ENCODE results near the gene OXSR1. TPM values are rescaled to one million over a fixed set of nuclear protein-coding genes. Genes with fewer than 3 reads are reported as not detected.

Gene OXSR1
- total and polyA plus RNA-seq, 8 donors = 7.0 to 49.9 (median 19.8) TPM

GRCh38 chr3:38264779-38265178 is 99.4 kb downstream of the OXSR1 start:
- 70 to 90% (median 77%) methylated on average over 1 of the region's 1 CpG for WGBS, 5 donors
- DNase-seq = no peak
- no peak overlapping the region for H3K27ac ChIP-seq
- H3K36me3 ChIP-seq = peaks cover 0 to 8% (median 5%) of the 10 kb centered on the region in 4 donors
- no peak overlapping the region for H3K4me3 ChIP-seq
- H3K27me3 ChIP-seq = no peaks in the 10 kb centered on the region
- H3K4me1 ChIP-seq = no peaks in the 10 kb centered on the region
- intact Hi-C loops (cut with DNase I; ENCODE audit: low total_unique reads) = no loop called here
- no peaks in the 10 kb centered on the region for H3K9me3 ChIP-seq
- TF ChIP-seq POLR2AphosphoS5 (IDR thresholded peaks at IDR 0.05) = no peak
- TF ChIP-seq EP300 (IDR thresholded peaks at IDR 0.05) = no peak
- no peak for TF ChIP-seq CTCF (IDR thresholded peaks at IDR 0.05)
- no peak for TF ChIP-seq POLR2A (IDR thresholded peaks at IDR 0.05)

GRCh38 chr3:38265604-38266307 is 100.4 kb downstream of the OXSR1 start, which contains the start of gene SLC22A13:
TSS of gene SLC22A13 (plus strand) at chr3:38265812. CDS start at chr3:38265861, 49 bp downstream.
- WGBS, 5 donors = 94 to 96% (median 95%) methylated on average over 8 to 9 of the region's 9 CpGs
- no peak for TF ChIP-seq POLR2AphosphoS5 (IDR thresholded peaks at IDR 0.05)
- no peak for TF ChIP-seq CTCF (IDR thresholded peaks at IDR 0.05)
- H3K9me3 ChIP-seq = no peaks in the 10 kb centered on the region
- H3K36me3 ChIP-seq = peaks cover 0 to 5% (median 3%) of the 10 kb centered on the region in 4 donors
- DNase-seq = no peak
- no peak within 1 kb of the TSS for H3K4me3 ChIP-seq
- H3K27me3 ChIP-seq = no peaks in the 10 kb centered on the region
- no peaks in the 10 kb centered on the region for H3K4me1 ChIP-seq
- H3K27ac ChIP-seq = no peak within 1 kb of the TSS
- intact Hi-C loops (cut with DNase I; ENCODE audit: low total_unique reads) = no loop called here

GRCh38 chr3:38266810-38267209 is 101.5 kb downstream of the OXSR1 start:
- Histone ChIP-seq H3K4me1 (no peaks in the 10 kb centered on the region), H3K36me3 (peaks cover 0 to 5% (median 0%) of the 10 kb centered on the region in 4 donors), H3K27ac (no peak overlapping the region), H3K9me3 (no peaks in the 10 kb centered on the region), H3K27me3 (no peaks in the 10 kb centered on the region), H3K4me3 (no peak overlapping the region)
- DNase-seq = no peak
- intact Hi-C loops (cut with DNase I; ENCODE audit: low total_unique reads) = no loop called here
- TF ChIP-seq EP300 (IDR thresholded peaks at IDR 0.05) (no peak), CTCF (IDR thresholded peaks at IDR 0.05) (no peak), POLR2A (IDR thresholded peaks at IDR 0.05) (no peak), POLR2AphosphoS5 (IDR thresholded peaks at IDR 0.05) (no peak)
- WGBS, 5 donors = 83 to 95% (median 90%) methylated on average over 1 of the region's 1 CpG

- no peaks in the 10 kb centered on the region for H3K27me3 ChIP-seq
- no peaks in the 10 kb centered on the region for H3K9me3 ChIP-seq
- H3K36me3 ChIP-seq = peaks cover 0 to 5% (median 0%) of the 10 kb centered on the region in 4 donors
- TF ChIP-seq CTCF (IDR thresholded peaks at IDR 0.05) (no peak), EP300 (IDR thresholded peaks at IDR 0.05) (no peak), POLR2AphosphoS5 (IDR thresholded peaks at IDR 0.05) (no peak), POLR2A (IDR thresholded peaks at IDR 0.05) (no peak)
- no peaks in the 10 kb centered on the region for H3K4me1 ChIP-seq
- no peak overlapping the region for H3K27ac ChIP-seq
- no peak for DNase-seq
- H3K4me3 ChIP-seq = no peak overlapping the region
- WGBS, 5 donors = 72 to 91% (median 87%) methylated on average over 2 of the region's 2 CpGs
- intact Hi-C loops (cut with DNase I; ENCODE audit: low total_unique reads) = no loop called here
Measured at GRCh38 chr3:38267662-38268061, 102.3 kb downstream of the OXSR1 start.

Measured in stomach (tissue), 9 donors.